Suppressor macrophage treated with lipopolysaccharide for 1 hour (primary cell): Measurements from ENCODE around the gene SYT10.
A peak's percentile ranks its signal among the peaks of the same experiment; 100 is the strongest.
"Not testable (repeated sequence)": the region's sequence is repeated elsewhere in the genome, so short reads cannot be mapped to it uniquely, and the experiment has no call there.

ENCODE experiments used
- DNase-seq, 3 donors: peaks; one replicate each; pipeline ENCODE4 v3.0.0-alpha.2; 2020 to 2022

Gene SYT10, protein sequence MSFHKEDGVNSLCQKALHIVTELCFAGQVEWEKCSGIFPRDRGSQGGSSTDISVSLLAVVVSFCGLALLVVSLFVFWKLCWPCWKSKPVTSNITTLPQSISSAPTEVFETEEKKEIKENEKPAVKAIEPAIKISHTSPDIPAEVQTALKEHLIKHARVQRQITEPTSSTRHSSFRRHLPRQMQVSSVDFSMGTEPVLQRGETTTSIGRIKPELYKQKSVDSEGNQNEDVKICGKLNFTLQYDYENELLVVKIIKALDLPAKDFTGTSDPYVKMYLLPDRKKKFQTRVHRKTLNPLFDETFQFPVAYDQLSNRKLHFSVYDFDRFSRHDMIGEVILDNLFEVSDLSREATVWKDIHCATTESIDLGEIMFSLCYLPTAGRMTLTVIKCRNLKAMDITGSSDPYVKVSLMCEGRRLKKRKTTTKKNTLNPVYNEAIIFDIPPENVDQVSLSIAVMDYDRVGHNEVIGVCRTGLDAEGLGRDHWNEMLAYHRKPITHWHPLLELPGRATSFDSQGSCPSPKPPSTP

DNA sequence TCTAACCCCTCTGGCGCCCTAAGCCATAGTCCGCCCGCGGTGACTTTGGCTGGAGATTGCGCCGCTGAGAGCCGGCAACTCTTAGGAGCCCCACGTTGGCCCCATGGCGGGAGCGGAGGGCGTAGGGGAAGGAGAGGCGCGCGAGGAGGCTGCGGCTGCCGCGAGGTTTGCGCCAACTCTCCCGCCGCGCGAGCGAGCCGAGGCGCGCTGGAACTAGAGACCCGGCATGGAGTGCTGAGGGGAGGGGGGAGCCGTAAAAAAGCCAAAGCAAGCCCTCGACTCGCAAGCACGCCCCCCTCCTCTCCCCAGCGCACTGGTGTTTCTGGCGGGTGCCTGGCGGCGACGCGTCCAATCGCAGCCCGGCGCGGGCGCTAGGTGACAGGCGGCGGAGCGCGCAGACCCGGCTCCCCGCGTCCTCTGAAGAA, at the start of gene SYT10:
SYT10 (minus strand) TSS at position 233 of the 425 bp plus-strand sequence. CDS start 297 bp downstream, outside the sequence.
- DNase-seq: peak in 1 of 3 donors; percentile 13

DNA sequence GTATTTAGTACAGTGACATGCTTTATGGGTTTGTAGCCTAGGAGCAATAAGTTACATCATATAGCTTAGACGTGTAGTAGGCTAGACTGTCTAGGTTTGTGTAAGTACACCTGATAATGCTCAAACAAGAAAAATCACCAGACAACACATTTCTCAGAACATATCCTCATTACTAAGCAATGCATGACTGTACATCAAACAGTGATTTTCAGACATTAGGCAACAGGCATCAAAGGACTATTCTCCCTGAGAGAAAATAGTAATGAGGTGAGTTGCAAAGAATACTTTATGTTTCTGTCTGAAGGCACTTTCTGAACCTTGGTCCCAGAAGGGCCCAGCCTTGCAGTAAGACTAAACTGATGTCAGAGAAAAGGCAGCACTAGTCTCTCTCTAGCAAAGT, 48.4 kb upstream of the SYT10 start:
- no peak for DNase-seq

DNA sequence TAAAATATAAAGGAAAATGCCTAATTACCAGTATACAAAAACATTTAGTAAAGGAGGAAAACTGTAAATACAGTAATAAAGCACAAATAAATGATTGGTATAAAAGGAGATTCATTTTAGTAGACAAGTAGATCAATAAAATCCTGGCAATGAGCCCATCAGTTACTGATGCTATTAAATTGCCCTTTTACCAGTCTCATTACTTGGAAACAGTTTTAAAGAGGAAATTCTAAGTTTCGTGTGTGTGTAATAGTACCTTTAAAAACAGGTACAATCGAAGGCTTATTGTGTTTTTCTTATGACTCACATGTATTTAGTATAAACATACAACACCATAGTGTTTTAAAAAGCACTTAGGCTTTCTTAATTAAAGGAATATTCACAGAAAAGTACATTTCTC, 46.4 kb upstream of the SYT10 start:
- no peak for DNase-seq

DNA sequence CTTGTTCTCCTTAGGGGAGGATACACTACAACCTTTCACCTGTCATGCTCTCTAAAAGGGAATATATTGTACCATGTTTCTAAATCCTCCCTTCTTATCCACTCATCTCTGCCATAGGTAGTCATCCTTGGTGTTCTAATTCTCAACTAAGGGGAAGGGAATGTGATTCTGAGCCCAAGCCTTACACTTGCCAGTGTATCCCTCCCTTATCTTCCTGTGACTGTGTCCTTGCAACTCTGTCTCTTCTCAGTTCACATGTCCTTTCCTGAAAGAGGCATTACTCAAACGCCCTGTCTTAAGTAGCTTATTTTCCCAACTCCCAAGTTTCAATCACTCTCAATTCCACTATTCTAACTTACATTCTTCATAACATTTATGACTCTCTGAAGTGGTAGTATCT, 44.5 kb upstream of the SYT10 start:
- DNase-seq: no peak

DNA sequence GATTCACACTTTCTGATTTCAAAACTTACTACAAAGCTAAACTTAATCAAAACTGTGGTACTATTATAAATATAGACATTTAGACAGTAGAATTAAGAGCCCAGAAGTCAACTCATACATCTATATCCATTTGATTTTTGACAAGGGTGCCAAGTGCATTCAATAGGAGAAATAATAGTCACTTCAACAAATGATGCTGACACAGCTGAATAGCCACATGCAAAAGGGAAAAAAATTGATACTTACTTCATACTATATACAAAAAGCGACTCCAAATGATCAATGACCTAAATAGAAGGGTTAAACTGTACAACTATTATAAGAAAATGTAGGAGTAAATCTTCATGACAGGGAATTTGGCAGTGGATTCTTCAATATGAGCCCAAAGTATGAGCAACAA, 40.7 kb upstream of the SYT10 start:
- DNase-seq: no peak

DNA sequence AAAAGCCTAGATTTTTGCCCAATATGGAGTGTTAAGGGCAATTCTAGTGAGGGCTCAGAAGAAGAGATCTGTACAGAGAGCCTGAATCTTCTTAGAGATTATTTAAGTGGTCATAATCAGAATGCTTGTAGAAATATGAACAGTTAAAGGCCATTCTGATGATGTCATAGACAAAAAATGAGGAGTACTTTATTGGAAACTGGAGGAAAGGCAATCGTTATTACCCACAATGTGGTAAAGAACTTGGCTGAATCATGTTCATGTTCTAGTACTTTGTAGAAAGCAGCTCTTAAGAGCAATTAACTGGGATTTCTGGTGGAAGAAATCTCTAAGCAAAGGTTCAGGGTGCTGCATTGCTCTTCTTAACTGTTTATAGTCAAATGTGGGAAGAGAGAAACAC, 36.4 kb upstream of the SYT10 start:
- no peak for DNase-seq

DNA sequence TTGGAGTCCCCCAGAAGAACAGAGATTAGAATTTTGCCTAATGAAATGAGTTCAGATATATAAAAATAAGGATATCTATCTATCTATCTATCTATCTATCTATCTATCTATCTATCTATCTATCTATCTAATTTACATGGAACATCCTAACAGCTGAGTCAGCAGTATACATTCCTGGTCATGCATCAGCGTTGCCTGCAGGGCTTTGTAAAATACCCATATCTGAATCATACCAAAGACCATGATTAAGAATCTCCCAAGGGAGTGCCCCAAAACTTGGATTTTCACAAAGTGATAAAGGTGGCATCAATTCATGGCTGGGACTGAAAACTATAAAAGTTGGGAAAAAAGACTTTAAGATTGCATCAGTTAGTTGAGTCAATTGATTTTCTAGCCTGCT, 32.7 kb upstream of the SYT10 start:
- no peak for DNase-seq

DNA sequence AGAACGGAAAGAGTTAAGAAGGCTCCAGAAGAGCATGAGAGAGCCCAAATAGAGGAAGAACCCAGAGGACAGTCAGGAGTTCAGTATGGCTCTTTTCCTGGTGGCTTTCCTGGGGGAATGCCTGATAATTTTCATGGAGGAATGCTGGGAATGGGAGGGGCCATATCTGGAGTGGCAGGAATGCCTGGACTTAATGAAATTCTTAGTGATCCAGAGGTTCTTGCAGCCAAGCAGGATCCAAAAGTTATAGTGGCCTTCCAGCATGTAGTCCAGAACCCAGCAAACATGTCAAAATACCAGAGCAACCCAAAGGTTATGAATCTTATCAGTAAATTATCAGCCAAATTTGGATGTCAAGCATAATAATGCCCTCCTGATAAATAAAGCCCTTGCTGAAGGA, 15.5 kb upstream of the SYT10 start:
- no peak for DNase-seq

DNA sequence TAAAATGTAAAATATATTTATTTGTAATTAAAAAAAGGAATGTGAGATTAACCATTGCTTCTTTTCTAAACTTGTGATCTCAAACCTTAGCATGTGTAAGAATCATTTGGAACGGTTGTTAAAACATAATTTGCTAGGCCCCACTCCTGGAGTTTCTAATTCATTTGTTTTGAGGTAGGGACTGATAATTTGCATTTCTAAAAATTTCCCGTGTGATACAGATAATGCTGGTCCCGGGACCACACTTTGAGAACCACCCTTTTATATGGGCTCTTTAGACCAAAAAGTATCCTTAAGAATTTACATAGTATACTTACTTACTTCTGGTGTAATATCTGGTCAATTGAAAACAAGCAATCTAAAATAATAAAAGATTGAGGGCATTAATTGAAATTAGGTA, 10.9 kb upstream of the SYT10 start:
- no peak for DNase-seq

DNA sequence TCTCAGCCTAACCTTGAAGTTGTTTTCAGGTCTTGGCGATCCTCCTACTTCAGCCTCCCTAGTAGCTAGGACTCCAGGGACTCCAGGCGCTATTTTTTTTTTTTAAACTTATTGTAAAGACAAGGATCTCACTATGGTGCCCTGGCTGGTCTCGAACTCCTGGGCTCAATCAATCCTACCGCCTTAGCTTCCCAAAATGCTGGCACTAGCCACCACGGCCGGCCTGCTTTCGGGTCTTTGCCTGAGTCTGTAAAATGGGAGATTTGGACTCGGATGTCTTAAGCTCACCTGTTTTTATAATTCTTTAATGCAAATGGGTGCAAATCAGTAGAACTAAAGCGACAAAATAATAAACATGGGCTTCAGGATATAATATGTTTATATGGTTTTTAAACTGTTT, 858 bp upstream of the SYT10 start:
- no peak for DNase-seq

DNA sequence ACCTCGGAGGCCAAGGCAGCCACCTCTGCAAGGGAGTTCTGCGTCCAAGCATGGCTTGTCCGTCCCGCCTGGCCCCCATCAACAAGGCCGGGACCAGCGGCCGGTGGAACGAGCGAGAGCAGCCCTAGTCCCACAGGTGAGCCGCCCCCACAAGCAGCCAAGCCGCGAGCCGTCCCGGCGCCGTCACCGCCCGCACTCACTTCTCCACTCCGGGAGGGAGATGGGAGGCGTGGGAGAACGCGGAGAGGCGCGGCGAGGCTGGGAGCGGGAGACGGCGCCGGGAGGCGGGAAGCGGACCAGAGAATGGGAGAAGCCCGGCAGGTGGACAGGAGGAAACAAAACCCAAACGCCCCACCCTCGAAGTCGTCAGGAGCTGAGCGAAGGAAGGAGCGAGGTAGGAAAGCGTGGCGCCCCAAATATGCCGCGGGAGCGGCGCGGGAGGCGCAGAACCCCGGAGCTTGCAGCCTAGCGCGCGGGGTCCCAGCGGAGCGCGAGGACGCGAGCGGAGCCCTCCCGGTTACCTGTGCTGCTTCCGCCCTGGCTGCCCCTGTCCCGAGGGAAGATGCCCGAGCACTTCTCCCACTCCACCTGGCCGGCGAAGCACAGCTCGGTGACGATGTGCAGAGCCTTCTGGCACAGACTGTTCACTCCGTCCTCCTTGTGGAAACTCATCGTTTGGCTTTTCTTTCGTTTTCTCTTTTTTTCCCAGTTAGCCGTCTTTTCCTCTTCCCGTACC, 600 bp downstream of the SYT10 start:
- peak in 1 of 3 donors; percentile 1 for DNase-seq

DNA sequence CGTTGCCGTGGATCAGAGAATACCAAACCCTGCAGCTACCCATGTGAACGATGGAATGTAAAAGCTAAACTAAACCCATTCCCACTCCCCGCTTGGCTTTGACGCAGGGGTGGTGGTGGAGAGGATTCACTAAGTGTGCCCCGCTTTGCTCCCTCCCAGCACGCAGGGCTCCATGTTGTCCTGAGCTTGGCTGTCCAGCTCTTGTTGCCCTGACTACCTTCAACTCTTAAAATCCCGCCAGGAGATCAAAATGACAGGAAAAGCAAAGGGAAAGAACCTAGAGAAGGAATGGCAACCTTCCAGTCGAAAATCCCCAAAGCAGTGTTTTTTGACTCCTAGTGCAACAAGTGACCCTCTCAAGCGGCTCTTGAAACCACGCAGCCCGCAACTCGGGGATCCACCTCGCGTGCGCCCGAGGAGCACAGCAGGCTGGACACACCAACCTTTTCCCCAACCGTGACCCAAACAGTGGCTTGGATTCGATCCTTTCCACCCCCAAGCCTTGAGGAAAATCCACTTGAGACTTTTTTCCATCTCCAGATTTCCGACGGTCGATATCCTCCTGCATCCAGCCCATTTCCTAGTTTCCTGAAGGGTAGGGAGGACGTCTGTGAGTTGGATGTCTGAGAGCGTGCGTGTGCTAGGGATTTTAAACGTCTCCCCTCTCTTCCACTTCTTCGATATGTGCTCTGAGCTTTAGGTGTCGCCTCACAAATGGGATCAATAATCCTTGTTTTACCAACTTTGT, 1.4 kb downstream of the SYT10 start:
- no peak for DNase-seq

DNA sequence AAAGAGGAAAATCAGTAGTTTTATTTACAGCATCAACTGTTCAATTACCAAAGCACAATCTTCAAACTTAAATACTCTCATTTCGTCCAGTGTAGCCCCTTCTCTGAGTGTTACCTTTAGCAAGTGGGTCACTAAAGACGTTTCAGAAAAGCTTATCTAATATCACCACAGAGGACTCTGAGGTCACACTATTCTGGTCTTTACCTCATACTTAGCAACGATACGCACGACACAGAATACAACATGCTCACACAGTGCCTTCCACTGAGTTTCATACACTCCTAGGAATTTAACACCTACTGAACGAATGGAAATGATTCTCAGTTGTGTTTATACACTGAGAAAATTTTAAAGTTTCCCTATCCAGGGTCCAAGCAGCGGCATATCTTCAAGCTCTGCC, 2.0 kb downstream of the SYT10 start:
- no peak for DNase-seq

DNA sequence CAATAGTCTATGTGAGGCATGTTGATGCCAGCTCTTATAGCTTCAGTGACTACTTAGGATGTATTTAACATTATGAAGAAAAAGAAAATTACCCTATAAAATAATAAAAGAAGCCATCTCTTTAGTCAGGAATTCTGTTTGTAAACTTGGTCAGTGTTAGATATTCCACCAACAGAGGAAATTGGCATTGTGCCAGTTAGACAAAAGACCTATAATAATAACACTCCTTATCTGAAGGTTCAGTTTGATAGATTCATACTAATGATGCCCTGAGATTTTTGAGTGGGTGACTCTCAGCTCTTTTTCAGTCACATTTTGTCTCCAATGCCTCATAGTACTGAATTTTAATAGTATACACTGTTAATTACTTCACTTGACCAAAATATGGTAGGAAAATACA, 6.6 kb downstream of the SYT10 start:
- DNase-seq: no peak

DNA sequence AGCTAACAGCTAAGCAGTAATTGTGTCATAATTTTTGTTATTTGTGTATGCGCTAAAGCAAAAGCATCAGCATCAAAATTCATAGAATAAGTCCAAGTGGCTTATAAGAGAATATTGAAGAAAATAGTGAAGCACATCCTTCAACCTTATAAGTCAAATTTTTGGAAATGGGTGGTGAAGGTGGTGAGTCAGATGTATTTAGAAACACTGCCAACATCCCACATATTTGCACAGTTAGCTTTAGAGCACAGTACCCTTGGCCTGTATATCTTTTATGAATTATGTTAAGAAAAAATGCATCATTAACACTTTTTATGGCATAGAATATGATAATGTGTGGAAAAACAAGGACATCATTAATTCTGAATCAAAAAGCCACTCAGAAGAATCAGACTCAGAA, 8.0 kb downstream of the SYT10 start:
- DNase-seq: no peak

DNA sequence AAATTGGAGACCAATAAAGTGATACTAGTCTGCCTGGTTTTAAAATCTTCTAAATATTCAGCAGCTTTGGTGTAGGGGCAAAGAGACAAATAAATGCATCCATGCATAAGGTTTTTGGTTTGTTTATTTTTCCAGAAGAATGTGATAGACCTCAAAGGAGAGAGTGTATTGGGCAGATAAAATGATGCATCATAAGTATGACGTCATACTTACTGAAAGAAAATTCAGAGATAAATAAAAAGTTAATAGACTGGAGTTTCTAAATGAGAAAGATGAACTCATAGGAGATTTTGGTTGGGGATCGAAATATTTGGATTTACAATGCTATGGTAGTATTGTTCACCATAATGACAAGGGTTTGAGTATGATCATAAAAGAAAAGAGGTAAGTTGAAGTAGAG, 10.2 kb downstream of the SYT10 start:
- DNase-seq: no peak

DNA sequence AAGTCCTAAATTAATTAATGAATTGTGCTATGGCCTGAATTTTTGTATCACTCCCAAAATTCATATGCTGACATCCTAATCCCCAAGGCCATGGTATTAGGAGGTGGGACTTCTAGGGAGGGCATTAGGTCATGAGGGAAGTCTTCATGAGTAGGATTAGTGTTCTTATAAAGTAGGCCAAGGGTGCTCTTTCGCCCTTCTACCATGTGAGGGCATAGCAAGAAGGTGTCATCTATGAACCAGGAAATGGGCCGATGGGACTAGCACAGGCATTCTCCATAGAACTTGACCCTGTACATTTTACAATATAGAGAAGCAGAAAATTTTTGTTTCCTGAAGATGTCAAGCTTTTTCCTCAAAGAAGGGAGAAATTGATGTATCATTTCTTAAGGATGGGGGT, 12.5 kb downstream of the SYT10 start:
- peak in 1 of 3 donors; percentile 3 for DNase-seq

DNA sequence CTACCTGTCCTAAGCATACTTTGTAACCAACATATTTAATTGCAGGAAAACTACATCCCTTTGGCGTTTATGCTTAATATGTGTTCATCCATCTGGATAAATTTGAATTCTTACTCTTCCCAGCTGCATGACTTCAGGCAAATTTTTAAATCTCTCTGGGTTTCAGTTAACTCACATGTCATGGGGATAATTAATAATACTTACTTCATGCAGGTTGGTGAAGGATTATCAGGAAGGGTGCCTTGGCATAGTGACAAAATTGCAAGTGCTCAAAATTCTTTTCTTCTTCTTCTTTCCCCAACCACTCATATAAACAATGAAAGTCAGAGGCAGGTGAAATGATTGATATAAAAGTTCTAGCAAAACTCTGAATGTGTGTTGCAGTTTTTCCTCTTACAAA, 15.9 kb downstream of the SYT10 start:
- no peak for DNase-seq

DNA sequence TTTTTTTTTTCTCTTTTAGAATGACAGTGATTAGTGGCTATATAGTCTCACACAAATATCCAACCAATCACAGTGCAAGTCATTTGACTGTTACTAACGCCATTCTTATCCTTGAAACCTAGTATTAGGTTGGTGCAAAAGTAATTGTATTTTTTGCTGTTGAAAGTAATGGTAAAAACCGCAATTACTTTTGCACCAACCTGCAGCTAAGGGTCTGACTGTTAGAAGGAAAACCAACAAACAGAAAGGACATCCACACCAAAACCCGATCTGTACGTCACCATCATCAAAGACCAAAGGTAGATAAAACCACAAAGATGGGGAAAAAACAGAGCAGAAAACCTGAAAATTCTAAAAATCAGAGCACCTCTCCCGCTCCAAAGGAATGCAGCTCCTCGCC, 27.2 kb downstream of the SYT10 start:
- DNase-seq: not testable (repeated sequence)

DNA sequence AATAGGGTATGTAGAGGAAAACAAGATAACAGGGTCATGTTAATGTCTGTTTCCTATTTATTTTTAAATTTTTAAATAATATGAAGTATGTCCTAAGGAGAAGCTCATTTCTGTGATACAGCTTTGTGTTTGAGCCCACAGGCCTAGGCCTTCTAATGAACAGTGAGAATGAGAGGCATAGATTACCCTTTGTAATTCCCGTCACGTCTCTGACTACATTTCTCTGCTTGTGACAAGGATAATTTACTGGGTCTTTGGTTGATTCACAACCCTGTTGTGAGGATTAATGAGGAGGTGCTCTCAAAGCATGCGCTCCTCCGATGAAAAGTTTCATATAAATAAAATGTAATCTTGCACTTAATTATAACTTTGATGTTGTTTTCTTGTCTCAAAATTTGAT, 56.1 kb downstream of the SYT10 start:
- no peak for DNase-seq

DNA sequence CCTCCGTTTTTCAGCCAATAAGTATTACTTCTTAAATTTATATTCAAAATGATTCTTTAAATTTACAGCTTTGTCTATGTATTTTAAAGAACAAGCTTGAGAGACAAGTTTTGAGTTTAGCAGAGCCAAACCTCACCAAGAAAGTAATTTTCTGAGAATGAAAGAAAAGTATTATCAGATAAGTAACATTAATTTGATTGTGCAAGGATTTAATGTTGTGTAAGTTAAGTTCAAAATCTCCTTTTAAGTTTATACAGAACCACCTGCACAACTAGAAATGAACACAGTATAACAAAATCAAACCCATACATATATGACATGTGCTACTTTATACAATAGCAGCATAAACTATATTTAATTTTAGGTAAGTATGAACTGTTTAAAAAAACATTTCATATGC, 63.5 kb downstream of the SYT10 start:
- no peak for DNase-seq

DNA sequence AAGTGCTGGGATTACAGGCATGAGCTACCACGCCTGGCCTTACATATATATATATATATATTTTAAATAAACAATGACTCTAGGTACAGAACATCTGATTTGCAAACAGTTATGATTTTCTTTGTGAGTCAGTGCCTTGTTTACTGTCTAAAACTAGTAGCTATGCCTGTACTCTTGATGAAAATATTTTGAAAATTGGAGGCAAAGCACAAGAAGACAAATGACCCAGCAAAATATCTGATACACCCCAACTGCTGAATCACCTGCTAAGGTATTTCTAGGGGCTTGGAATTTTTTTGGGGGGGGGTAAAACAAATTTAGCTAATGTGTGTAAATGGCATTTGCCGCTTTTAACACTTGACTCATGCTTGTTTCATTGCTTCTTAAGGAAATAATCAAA, 69.3 kb downstream of the SYT10 start:
- DNase-seq: no peak

DNA sequence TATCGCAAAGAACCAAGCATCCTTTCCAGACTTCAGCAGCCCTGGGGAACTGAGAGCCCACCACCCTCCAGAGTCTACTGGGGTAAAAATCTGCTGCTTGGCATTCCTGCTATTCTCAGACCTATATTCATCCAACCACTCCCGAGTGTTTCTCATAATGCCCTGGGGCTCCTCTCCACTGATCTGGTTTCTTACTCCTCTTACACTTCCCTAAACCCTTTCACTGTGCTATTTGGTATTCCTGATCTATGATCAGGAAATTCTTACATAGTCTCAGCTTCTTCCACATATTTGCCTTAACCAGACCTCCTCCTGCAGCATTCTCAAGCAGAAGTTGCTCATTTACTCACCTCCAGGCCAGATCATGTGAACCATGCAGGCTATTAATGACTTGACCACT, 82.4 kb downstream of the SYT10 start:
- DNase-seq: no peak

DNA sequence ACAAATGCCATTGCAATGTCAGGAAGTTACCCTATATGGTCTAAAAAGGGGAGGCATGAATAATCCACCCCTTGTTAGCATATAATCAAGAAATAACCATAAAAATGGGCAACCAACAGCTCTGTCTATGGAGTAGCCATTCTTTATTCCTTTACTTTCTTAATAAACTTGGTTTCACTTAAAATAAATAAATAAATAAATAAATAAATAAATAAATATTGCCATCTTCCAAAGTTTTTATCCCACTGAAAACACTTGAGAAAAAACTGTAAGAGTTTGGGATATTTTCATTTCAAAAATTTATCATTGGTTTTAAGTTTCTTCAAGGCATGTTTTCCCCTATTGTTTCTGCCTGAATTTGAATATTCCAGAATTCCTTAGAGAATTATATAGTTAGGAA, 89.8 kb downstream of the SYT10 start:
- DNase-seq: no peak
